ENCODE results near the gene PPL. TPM values are rescaled to one million over a fixed set of nuclear protein-coding genes. Genes with fewer than 3 reads are reported as not detected.

Gene PPL
- total RNA-seq, 1 experiment from 2014 or later, result 28.5 TPM

DNA sequence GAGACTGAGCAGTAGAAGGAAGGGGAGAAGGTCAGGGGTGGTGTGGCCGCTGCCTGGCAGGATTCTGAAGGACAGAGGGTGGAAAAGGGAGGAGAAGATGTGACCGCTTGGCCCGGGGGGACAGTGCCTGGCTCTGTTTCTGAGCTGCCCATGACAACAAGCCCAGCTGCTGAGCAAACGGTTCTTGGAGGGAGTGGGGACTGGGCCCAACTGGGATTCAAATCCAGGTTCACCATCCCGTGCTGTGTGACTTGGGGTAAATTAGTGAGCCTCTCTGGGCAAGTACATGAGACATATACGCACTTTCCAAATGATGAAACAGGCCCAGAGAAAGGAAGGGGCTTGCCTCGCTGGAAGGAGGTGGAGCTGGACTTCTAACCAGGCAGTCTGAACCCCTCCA, 44.5 kb upstream of the PPL start (continued):
- TF ChIP-seq ZNF281 (CRISPR knock-in tag; IDR thresholded peaks at IDR 0.05) (no peak), MYBL2 (CRISPR knock-in tag; IDR thresholded peaks at IDR 0.05) (no peak)

DNA sequence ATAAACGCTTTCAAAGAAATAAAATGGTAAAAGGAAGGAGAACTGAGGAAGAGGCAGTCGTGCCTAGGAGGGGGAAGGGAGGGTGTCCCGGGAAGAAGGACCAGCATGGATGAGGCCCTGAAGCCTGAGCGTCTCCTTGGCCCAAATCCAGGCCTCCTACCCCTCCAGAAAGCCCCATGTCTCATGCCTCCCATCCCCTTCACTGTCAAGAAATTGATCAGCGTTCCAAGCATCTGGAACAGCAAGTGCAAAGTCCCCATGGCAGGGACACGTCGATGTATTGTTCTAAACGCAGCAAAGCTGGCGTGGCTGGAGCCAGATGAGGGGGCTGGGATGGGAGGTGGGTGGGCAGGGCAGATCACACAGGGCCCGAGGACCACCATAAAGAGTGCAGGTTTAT, 43.7 kb upstream of the PPL start:
- TF ChIP-seq, protein P1, sequence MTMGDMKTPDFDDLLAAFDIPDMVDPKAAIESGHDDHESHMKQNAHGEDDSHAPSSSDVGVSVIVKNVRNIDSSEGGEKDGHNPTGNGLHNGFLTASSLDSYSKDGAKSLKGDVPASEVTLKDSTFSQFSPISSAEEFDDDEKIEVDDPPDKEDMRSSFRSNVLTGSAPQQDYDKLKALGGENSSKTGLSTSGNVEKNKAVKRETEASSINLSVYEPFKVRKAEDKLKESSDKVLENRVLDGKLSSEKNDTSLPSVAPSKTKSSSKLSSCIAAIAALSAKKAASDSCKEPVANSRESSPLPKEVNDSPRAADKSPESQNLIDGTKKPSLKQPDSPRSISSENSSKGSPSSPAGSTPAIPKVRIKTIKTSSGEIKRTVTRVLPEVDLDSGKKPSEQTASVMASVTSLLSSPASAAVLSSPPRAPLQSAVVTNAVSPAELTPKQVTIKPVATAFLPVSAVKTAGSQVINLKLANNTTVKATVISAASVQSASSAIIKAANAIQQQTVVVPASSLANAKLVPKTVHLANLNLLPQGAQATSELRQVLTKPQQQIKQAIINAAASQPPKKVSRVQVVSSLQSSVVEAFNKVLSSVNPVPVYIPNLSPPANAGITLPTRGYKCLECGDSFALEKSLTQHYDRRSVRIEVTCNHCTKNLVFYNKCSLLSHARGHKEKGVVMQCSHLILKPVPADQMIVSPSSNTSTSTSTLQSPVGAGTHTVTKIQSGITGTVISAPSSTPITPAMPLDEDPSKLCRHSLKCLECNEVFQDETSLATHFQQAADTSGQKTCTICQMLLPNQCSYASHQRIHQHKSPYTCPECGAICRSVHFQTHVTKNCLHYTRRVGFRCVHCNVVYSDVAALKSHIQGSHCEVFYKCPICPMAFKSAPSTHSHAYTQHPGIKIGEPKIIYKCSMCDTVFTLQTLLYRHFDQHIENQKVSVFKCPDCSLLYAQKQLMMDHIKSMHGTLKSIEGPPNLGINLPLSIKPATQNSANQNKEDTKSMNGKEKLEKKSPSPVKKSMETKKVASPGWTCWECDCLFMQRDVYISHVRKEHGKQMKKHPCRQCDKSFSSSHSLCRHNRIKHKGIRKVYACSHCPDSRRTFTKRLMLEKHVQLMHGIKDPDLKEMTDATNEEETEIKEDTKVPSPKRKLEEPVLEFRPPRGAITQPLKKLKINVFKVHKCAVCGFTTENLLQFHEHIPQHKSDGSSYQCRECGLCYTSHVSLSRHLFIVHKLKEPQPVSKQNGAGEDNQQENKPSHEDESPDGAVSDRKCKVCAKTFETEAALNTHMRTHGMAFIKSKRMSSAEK (CRISPR knock-in tag; IDR thresholded peaks at IDR 0.05; ENCODE audit: borderline replicate concordance), result no peak
- TF ChIP-seq, protein P2, sequence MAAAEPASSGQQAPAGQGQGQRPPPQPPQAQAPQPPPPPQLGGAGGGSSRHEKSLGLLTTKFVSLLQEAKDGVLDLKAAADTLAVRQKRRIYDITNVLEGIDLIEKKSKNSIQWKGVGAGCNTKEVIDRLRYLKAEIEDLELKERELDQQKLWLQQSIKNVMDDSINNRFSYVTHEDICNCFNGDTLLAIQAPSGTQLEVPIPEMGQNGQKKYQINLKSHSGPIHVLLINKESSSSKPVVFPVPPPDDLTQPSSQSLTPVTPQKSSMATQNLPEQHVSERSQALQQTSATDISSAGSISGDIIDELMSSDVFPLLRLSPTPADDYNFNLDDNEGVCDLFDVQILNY (CRISPR knock-in tag; IDR thresholded peaks at IDR 0.05), result no peak
- TF ChIP-seq ZNF281 (CRISPR knock-in tag; IDR thresholded peaks at IDR 0.05) (no peak), ZNF138 (CRISPR knock-in tag; conservative IDR thresholded peaks at IDR 0.05) (no peak), TEAD1 (CRISPR knock-in tag; IDR thresholded peaks at IDR 0.05) (no peak), ATF6 (CRISPR knock-in tag; IDR thresholded peaks at IDR 0.05) (no peak), ZNF219 (CRISPR knock-in tag; IDR thresholded peaks at IDR 0.05; ENCODE audit: borderline replicate concordance) (no peak), SOX15 (CRISPR knock-in tag; IDR thresholded peaks at IDR 0.05) (no peak), ZNF232 (CRISPR knock-in tag; IDR thresholded peaks at IDR 0.05) (no peak), RELA (CRISPR knock-in tag; IDR thresholded peaks at IDR 0.05; ENCODE audit: borderline replicate concordance) (no peak), USF1 (CRISPR knock-in tag; IDR thresholded peaks at IDR 0.05) (no peak), ZNF317 (CRISPR knock-in tag; IDR thresholded peaks at IDR 0.05; ENCODE audit: borderline replicate concordance, low read depth) (no peak), ELF4 (CRISPR knock-in tag; IDR thresholded peaks at IDR 0.05; ENCODE audit: low read depth) (no peak)
- TF ChIP-seq, protein P3, sequence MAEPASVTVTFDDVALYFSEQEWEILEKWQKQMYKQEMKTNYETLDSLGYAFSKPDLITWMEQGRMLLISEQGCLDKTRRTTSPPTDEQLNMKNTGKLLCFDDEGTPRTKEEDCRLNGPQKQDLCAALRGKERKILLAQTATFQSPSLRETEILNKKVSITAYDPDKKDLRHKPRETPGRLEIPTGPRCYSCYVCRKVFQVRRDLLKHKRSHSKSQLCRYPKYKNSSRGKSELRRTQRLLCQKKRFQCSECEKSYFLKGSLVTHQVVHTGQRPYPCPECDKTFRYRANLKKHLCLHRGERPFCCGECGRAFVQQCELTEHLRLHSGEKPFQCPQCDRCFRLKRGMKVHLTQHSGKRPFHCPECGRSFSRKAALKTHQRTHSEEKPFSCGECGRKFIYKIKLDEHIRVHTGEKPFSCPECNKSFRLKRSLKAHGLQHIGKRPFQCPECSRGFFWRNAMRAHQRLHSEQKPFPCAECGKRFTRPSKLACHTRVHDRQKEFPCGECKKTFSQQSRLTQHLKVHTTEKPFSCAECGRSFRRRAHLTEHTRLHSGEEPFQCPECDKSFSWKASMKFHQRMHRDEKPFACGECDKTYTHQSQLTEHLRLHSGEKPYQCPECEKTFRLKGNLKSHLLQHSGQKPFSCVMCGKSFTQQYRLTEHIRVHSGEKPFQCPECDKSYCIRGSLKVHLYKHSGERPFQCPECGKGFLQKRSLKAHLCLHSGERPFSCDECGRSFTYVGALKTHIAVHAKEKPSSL (CRISPR knock-in tag; conservative IDR thresholded peaks at IDR 0.05), result no peak
- TF ChIP-seq, protein P4, sequence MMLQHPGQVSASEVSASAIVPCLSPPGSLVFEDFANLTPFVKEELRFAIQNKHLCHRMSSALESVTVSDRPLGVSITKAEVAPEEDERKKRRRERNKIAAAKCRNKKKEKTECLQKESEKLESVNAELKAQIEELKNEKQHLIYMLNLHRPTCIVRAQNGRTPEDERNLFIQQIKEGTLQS (CRISPR knock-in tag; conservative IDR thresholded peaks at IDR 0.05), result no peak
- TF ChIP-seq, protein P5, sequence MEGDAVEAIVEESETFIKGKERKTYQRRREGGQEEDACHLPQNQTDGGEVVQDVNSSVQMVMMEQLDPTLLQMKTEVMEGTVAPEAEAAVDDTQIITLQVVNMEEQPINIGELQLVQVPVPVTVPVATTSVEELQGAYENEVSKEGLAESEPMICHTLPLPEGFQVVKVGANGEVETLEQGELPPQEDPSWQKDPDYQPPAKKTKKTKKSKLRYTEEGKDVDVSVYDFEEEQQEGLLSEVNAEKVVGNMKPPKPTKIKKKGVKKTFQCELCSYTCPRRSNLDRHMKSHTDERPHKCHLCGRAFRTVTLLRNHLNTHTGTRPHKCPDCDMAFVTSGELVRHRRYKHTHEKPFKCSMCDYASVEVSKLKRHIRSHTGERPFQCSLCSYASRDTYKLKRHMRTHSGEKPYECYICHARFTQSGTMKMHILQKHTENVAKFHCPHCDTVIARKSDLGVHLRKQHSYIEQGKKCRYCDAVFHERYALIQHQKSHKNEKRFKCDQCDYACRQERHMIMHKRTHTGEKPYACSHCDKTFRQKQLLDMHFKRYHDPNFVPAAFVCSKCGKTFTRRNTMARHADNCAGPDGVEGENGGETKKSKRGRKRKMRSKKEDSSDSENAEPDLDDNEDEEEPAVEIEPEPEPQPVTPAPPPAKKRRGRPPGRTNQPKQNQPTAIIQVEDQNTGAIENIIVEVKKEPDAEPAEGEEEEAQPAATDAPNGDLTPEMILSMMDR (IDR thresholded peaks at IDR 0.05), result no peak
- DNase-seq (ENCODE audit: low spot score) (no peak), ATAC-seq (no peak)
- Mint-ChIP-seq H3K4me3 (no peak overlapping the region), H3K36me3 (no peaks in the 10 kb centered on the region), H3K9me3 (peaks cover 7% of the 10 kb centered on the region), H3K27ac (no peak overlapping the region), H3K27me3 (ENCODE audit: low read depth) (peaks cover under 1% of the 10 kb centered on the region; the same call in 1 of the 2 replicates), H3K4me1 (no peaks in the 10 kb centered on the region)
- ChIA-PET CTCF (interaction anchor here (2.0 kb wide), 1 partner anchor 22 kb away, joined by 7 read pairs; the partner anchor contains the start of gene SEC14L5), POLR2A (no interaction called here)
